H9 (cell line): Measurements from ENCODE around the gene RIPK4. TPM values are rescaled to one million over a fixed set of nuclear protein-coding genes. Genes with fewer than 3 reads are reported as not detected.

ENCODE experiments used
- DNase-seq: peaks from one replicate; pipeline ENCODE4 v3.0.0-alpha.2; 2017
- H2AFZ ChIP-seq: one replicate; pipeline ENCODE4 v1.6.1; 2013; ENCODE audit warnings: mild to moderate bottlenecking, low read length, control low read depth, moderate library complexity
- H2AK5ac ChIP-seq: 2 replicates; pipeline ENCODE4 v1.6.1; 2013; ENCODE audit warnings: low read length, control low read depth, mixed read lengths; ENCODE audit not compliant: insufficient read length
- H2BK120ac ChIP-seq: one replicate; pipeline ENCODE4 v1.6.1; 2013; ENCODE audit warnings: low read depth, mild to moderate bottlenecking, low read length, control low read depth, inconsistent platforms; ENCODE audit not compliant: poor library complexity, severe bottlenecking
- H2BK12ac ChIP-seq: 2 replicates; pipeline ENCODE4 v1.6.1; 2013; ENCODE audit warnings: low read length, control low read depth, mixed read lengths, low read depth; ENCODE audit not compliant: insufficient read length
- H2BK15ac ChIP-seq: 2 replicates; pipeline ENCODE4 v1.6.1; 2013; ENCODE audit warnings: low read depth, low read length, control low read depth
- H2BK20ac ChIP-seq: one replicate; pipeline ENCODE4 v1.6.1; 2013; ENCODE audit warnings: low read depth, mild to moderate bottlenecking, low read length, control low read depth, inconsistent platforms; ENCODE audit not compliant: poor library complexity, severe bottlenecking
- H2BK5ac ChIP-seq: 2 replicates; pipeline ENCODE4 v1.6.1; 2013; ENCODE audit warnings: low read length, control low read depth, mixed read lengths; ENCODE audit not compliant: insufficient read length
- H3K14ac ChIP-seq: 2 replicates; pipeline ENCODE4 v1.6.1; 2013; ENCODE audit warnings: low read length, control low read depth; ENCODE audit not compliant: insufficient read depth
- H3K18ac ChIP-seq: 2 replicates; pipeline ENCODE4 v1.6.1; 2013; ENCODE audit warnings: low read depth, mild to moderate bottlenecking, mixed read lengths, low read length, control low read depth; ENCODE audit not compliant: insufficient read length
- H3K23ac ChIP-seq: 2 replicates; pipeline ENCODE4 v1.6.1; 2013; ENCODE audit warnings: low read length, control low read depth, mixed read lengths, low read depth; ENCODE audit not compliant: insufficient read length
- H3K23me2 ChIP-seq: 2 replicates; pipeline ENCODE4 v1.6.1; 2013; ENCODE audit warnings: low read depth, mild to moderate bottlenecking, mixed read lengths, low read length, control low read depth; ENCODE audit not compliant: insufficient read length, poor library complexity, severe bottlenecking
- H3K27ac ChIP-seq: 2 replicates; pipeline ENCODE4 v1.5.1; 2013; ENCODE audit warnings: low read length, control low read depth, mixed read lengths, low read depth; ENCODE audit not compliant: insufficient read length
- H3K27me3 ChIP-seq: 2 replicates; pipeline ENCODE4 v1.6.1; 2013; ENCODE audit warnings: low read length, control low read depth, inconsistent platforms; ENCODE audit not compliant: insufficient read depth
- H3K4ac ChIP-seq: 2 replicates; pipeline ENCODE4 v1.6.1; 2013; ENCODE audit warnings: low read depth, mild to moderate bottlenecking, control low read depth, inconsistent platforms, low read length, moderate library complexity
- H3K4me1 ChIP-seq: 2 replicates; pipeline ENCODE4 v1.6.1; 2013; ENCODE audit warnings: low read length, control low read depth, inconsistent platforms; ENCODE audit not compliant: insufficient read depth
- H3K4me2 ChIP-seq: 2 replicates; pipeline ENCODE4 v1.6.1; 2013; ENCODE audit warnings: low read length, control low read depth, mixed read lengths; ENCODE audit not compliant: insufficient read length, insufficient read depth
- H3K56ac ChIP-seq: 2 replicates; pipeline ENCODE4 v1.6.1; 2013; ENCODE audit warnings: low read depth, mild to moderate bottlenecking, mixed read lengths, low read length, control low read depth; ENCODE audit not compliant: insufficient read length
- H3K79me1 ChIP-seq: 2 replicates; pipeline ENCODE4 v1.6.1; 2013; ENCODE audit warnings: low read depth, mild to moderate bottlenecking, moderate library complexity, low read length, control low read depth, inconsistent platforms; ENCODE audit not compliant: insufficient read depth, poor library complexity, severe bottlenecking
- H3K79me2 ChIP-seq: 2 replicates; pipeline ENCODE4 v1.6.1; 2013; ENCODE audit warnings: low read length, control low read depth, inconsistent platforms; ENCODE audit not compliant: insufficient read depth
- H3K9ac ChIP-seq: 2 replicates; pipeline ENCODE4 v1.6.1; 2013; ENCODE audit warnings: low read length, control low read depth, mixed read lengths; ENCODE audit not compliant: insufficient read length; ENCODE audit errors: extremely low read depth
- H3K9me3 ChIP-seq: one replicate; pipeline ENCODE4 v1.6.1; 2013; ENCODE audit warnings: low read depth, low read length, inconsistent platforms; ENCODE audit not compliant: control insufficient read depth
- H3T11ph ChIP-seq: one replicate; pipeline ENCODE4 v1.6.1; 2013; ENCODE audit warnings: mild to moderate bottlenecking, low read length, control low read depth, inconsistent platforms
- H4K20me1 ChIP-seq: one replicate; pipeline ENCODE4 v1.6.1; 2013; ENCODE audit not compliant: control insufficient read depth, insufficient read length, insufficient read depth
- H4K5ac ChIP-seq: 2 replicates; pipeline ENCODE4 v1.6.1; 2013; ENCODE audit warnings: low read depth, mild to moderate bottlenecking, mixed read lengths, low read length, control low read depth; ENCODE audit not compliant: insufficient read length
- H4K8ac ChIP-seq: replicated peaks from 2 replicates; pipeline ENCODE4 v1.6.1; 2013; ENCODE audit warnings: low read length, control low read depth, mixed read lengths, low read depth; ENCODE audit not compliant: insufficient read length
- H4K91ac ChIP-seq: 2 replicates; pipeline ENCODE4 v1.6.1; 2013; ENCODE audit warnings: low read depth, mild to moderate bottlenecking, moderate library complexity, mixed read lengths, low read length, control low read depth; ENCODE audit not compliant: insufficient read length
- H3K27ac Mint-ChIP-seq, 3 experiments: 2 replicates in 2 of 3; 3 replicates in 1 of 3; pipeline ENCODE4 v1.8.0; 2020 to 2021; ENCODE audit warnings: mixed read lengths in 3 of 3, mild to moderate bottlenecking in 1 of 3, moderate library complexity in 1 of 3
- H3K27me3 Mint-ChIP-seq: 2 replicates; pipeline ENCODE4 v1.8.0; 2021; ENCODE audit warnings: low read depth, mild to moderate bottlenecking, moderate library complexity, mixed read lengths
- H3K36me3 Mint-ChIP-seq, 3 experiments: 2 replicates in 2 of 3; 3 replicates in 1 of 3; pipeline ENCODE4 v1.8.0; 2020 to 2021; ENCODE audit warnings: low read depth in 3 of 3, mixed read lengths in 3 of 3; ENCODE audit not compliant: insufficient read depth in 1 of 3
- H3K4me1 Mint-ChIP-seq, 2 experiments: 2 replicates each; pipeline ENCODE4 v1.8.0; 2020; ENCODE audit warnings: mixed read lengths in 2 of 2
- H3K4me3 Mint-ChIP-seq, 2 experiments: 2 replicates in 1 of 2; 3 replicates in 1 of 2; pipeline ENCODE4 v1.8.0; 2020 to 2021; ENCODE audit warnings: mild to moderate bottlenecking in 2 of 2, mixed read lengths in 2 of 2, moderate library complexity in 1 of 2
- H3K9me3 Mint-ChIP-seq, 2 experiments: 2 replicates in 1 of 2; 3 replicates in 1 of 2; pipeline ENCODE4 v1.8.0; 2020; ENCODE audit warnings: mild to moderate bottlenecking in 2 of 2, mixed read lengths in 2 of 2, moderate library complexity in 1 of 2
- CTCF ChIP-seq: fragments of 200-600 bp; sonication (generic); conservative IDR thresholded peaks from 3 replicates; pipeline ENCODE4 v1.8.0; 2021; ENCODE audit warnings: antibody characterized with exemption, mild to moderate bottlenecking
- WGBS: extraction: QIAGEN DNeasy Blood & Tissue Kit; methylation state at CpG from one replicate; pipeline ENCODE4 v1.1.7; 2013; ENCODE audit warnings: missing lambda C conversion rate, low lambda C conversion rate, mixed read lengths; ENCODE audit not compliant: insufficient read length; ENCODE audit errors: extremely low coverage; 5-methylcytosine and 5-hydroxymethylcytosine counted together
- total RNA-seq: library from RNA; stranded (reverse); gene quantifications from 2 replicates; pipeline ENCODE4 v1.2.1, GENCODE V29; 2021

Gene RIPK4
- total RNA-seq, 1 experiment from 2014 or later = 2.9 TPM

DNA sequence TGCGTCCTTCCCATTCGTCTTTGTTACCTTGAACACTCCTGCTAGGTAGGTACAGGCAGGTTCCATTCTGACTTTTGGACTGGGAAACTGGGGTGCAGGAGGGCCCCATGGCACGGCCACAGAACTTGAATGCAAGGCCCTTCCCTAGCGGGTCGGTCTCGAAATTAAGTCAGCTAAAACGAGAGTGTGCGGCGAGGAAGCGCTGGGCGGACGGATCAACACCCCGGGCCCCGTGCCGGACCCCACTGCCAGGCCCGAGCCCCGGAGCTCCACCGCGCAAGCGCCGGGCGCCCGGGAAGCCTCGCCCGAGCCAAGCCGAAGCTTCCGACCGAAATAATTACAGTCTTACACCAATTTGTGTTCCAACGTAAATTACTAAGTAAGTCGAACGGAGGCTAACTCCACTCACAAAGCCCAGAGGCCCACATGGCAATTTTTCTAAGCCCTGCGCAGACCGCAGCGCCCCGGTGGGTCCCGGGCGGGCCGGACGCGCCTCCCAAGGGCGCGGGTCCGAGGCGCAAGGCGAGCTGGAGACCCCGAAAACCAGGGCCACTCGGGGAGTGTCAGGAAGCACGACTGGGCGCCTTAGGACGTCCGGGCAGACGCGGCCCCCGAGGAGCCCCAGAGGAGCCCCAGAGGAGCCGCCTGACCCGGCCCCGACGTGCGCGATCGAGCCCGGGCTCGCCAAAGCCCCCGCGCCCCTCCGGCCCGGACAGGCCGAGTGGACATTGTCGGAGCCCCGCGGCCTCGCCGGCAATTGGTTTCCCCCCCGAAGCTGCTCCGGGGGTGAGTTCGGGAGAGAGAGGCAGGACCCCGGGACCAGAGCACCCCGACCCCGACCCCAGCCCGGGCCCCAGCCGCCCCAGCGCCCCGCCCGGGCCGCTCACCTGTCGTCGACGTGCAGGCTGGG is 624 bp downstream of the RIPK4 start:
- Mint-ChIP-seq H3K27me3 (peaks cover 92% of the 10 kb centered on the region), H3K4me1 (peaks cover 70 to 77% of the 10 kb centered on the region in 2 experiments), H3K4me3 (peak overlapping the region; percentile 62 to 85), H3K36me3 (no peaks in the 10 kb centered on the region), H3K27ac (no peak overlapping the region), H3K9me3 (peaks cover 0 to 2% of the 10 kb centered on the region in 2 experiments; a peak in 1 of 5 replicates)
- H3K4me2 ChIP-seq = peak overlapping the region; percentile 80
- H3K23me2 ChIP-seq = peaks cover 30% of the 10 kb centered on the region
- no peak for DNase-seq
- no peak overlapping the region for H3K9ac ChIP-seq
- H3K14ac ChIP-seq = no peak overlapping the region; the same call in 1 of the 2 replicates
- no peak overlapping the region for H2BK120ac ChIP-seq
- peaks cover 75% of the 10 kb centered on the region for H3K27me3 ChIP-seq
- no peak overlapping the region for H3K56ac ChIP-seq
- no peaks in the 10 kb centered on the region for H3K9me3 ChIP-seq
- no peak overlapping the region for H2BK12ac ChIP-seq
- no peak overlapping the region for H3T11ph ChIP-seq
- TF ChIP-seq CTCF = no peak
- no peak overlapping the region for H3K4ac ChIP-seq
- H4K20me1 ChIP-seq = no peaks in the 10 kb centered on the region
- peaks cover 6% of the 10 kb centered on the region; the same call in 1 of the 2 replicates for H3K4me1 ChIP-seq
- H2BK20ac ChIP-seq = no peak overlapping the region
- WGBS = no CpG with 5 or more reads among the region's 88 CpGs
- H3K23ac ChIP-seq = no peak overlapping the region
- H3K27ac ChIP-seq = no peak overlapping the region
- no peaks in the 10 kb centered on the region for H3K79me1 ChIP-seq
- no peak overlapping the region for H2AFZ ChIP-seq
- no peak overlapping the region for H2AK5ac ChIP-seq
- no peak overlapping the region for H4K5ac ChIP-seq
- no peak overlapping the region for H2BK15ac ChIP-seq
- H3K79me2 ChIP-seq = no peaks in the 10 kb centered on the region
- H3K18ac ChIP-seq = peak overlapping the region; percentile 83
- no peak overlapping the region for H4K8ac ChIP-seq
- H2BK5ac ChIP-seq = no peak overlapping the region
- no peak overlapping the region for H4K91ac ChIP-seq
